SH-SY5Y (cell line): Measurements from ENCODE around the gene FAM118B.

ENCODE experiments used
- GATA2 ChIP-seq: IDR thresholded peaks from 2 replicates; pipeline ENCODE4 v1.6.1; 2011; ENCODE audit warnings: mild to moderate bottlenecking, low read depth, low read length
- GATA3 ChIP-seq: IDR thresholded peaks from 2 replicates; pipeline ENCODE4 v1.6.1; 2011; ENCODE audit warnings: low read depth, mild to moderate bottlenecking, low read length, moderate library complexity

GRCh38 chr11:126214441-126214840 is 2.9 kb downstream of the FAM118B start:
- no peak for TF ChIP-seq GATA2
- no peak for TF ChIP-seq GATA3
